SK-N-SH treated with all-trans-retinoic acid at 6 μM for 48 hours (cell line): ENCODE results near the gene FOXB1.

ENCODE experiments used
- ATAC-seq: fragments of 200-7000 bp; cut with Tn5 transposase; 3 replicates; pipeline ENCODE4 v1.9.1; 2020; ENCODE audit warnings: mild to moderate bottlenecking, moderate library complexity
- ARNTL ChIP-seq: fragments of 450-650 bp; formaldehyde crosslinking; IDR thresholded peaks from 2 replicates; pipeline ENCODE4 v1.5.0; 2020; ENCODE audit warnings: low read depth, mild to moderate bottlenecking, moderate library complexity, borderline replicate concordance
- BACH2 ChIP-seq: fragments of 250-450 bp; sonication (Bioruptor Pico); IDR thresholded peaks from 2 replicates; pipeline ENCODE4 v1.9.0; 2021; ENCODE audit warnings: mild to moderate bottlenecking, borderline replicate concordance
- CREB5 ChIP-seq: fragments of 250-450 bp; sonication (Bioruptor Pico); IDR thresholded peaks from 2 replicates; pipeline ENCODE4 v1.5.1; 2020; ENCODE audit warnings: low read depth, mild to moderate bottlenecking, moderate library complexity
- CSDC2 ChIP-seq: fragments of 250-450 bp; sonication (Bioruptor Pico); IDR thresholded peaks from 2 replicates; pipeline ENCODE4 v1.5.0; 2020; ENCODE audit warnings: mild to moderate bottlenecking, moderate library complexity
- GLIS3 ChIP-seq: fragments of 250-450 bp; sonication (Bioruptor Pico); IDR thresholded peaks from 2 replicates; pipeline ENCODE4 v1.5.0; 2020; ENCODE audit warnings: mild to moderate bottlenecking, moderate library complexity
- ISL1 ChIP-seq: fragments of 250-450 bp; sonication (Bioruptor Pico); IDR thresholded peaks from 2 replicates; pipeline ENCODE4 v2.1.2; 2022; ENCODE audit warnings: mild to moderate bottlenecking, moderate library complexity
- OSR1 ChIP-seq: fragments of 250-450 bp; sonication (Bioruptor Pico); IDR thresholded peaks from 2 replicates; pipeline ENCODE4 v1.8.0; 2022; ENCODE audit warnings: moderate library complexity, mild to moderate bottlenecking, inconsistent platforms
- PPARA ChIP-seq: fragments of 250-450 bp; sonication (Bioruptor Pico); IDR thresholded peaks from 2 replicates; pipeline ENCODE4 v1.5.0; 2020; ENCODE audit warnings: mild to moderate bottlenecking, borderline replicate concordance
- RARB ChIP-seq: fragments of 250-450 bp; sonication (Bioruptor Pico); IDR thresholded peaks from 2 replicates; pipeline ENCODE4 v1.8.0; 2021; ENCODE audit warnings: mild to moderate bottlenecking, moderate library complexity
- SNAI2 ChIP-seq: fragments of 250-450 bp; sonication (Bioruptor Pico); IDR thresholded peaks from 2 replicates; pipeline ENCODE4 v1.5.0; 2020; ENCODE audit warnings: mild to moderate bottlenecking, moderate library complexity
- TOX ChIP-seq: fragments of 250-450 bp; sonication (Bioruptor Pico); IDR thresholded peaks from 2 replicates; pipeline ENCODE4 v1.8.0; 2021; ENCODE audit warnings: mild to moderate bottlenecking, moderate library complexity, borderline replicate concordance
- TSHZ2 ChIP-seq: fragments of 250-450 bp; sonication (Bioruptor Pico); IDR thresholded peaks from 2 replicates; pipeline ENCODE4 v1.5.0; 2020; ENCODE audit warnings: mild to moderate bottlenecking, moderate library complexity
- ZC3H10 ChIP-seq: fragments of 250-450 bp; sonication (Bioruptor Pico); IDR thresholded peaks from 2 replicates; pipeline ENCODE4 v1.5.1; 2021; ENCODE audit warnings: mild to moderate bottlenecking, moderate library complexity
- ZFP3 ChIP-seq: fragments of 250-450 bp; sonication (Bioruptor Pico); IDR thresholded peaks from 2 replicates; pipeline ENCODE4 v1.5.0; 2020; ENCODE audit warnings: mild to moderate bottlenecking, moderate library complexity
- ZFP30 ChIP-seq: fragments of 450-650 bp; formaldehyde crosslinking; IDR thresholded peaks from 2 replicates; pipeline ENCODE4 v1.5.0; 2022; ENCODE audit warnings: mild to moderate bottlenecking, moderate library complexity
- ZNF565 ChIP-seq: fragments of 450-650 bp; formaldehyde crosslinking; conservative IDR thresholded peaks from 2 replicates; pipeline ENCODE4 v1.5.0; 2020; ENCODE audit warnings: low read depth, mild to moderate bottlenecking, moderate library complexity
- ZNF8 ChIP-seq: fragments of 450-650 bp; formaldehyde crosslinking; IDR thresholded peaks from 2 replicates; pipeline ENCODE4 v1.5.0; 2020; ENCODE audit warnings: mild to moderate bottlenecking, moderate library complexity
- TF ChIP-seq, protein P1 (sequence below): fragments of 250-450 bp; sonication (Bioruptor Pico); IDR thresholded peaks from 2 replicates; pipeline ENCODE4 v1.5.1; 2021; ENCODE audit warnings: mild to moderate bottlenecking, moderate library complexity
- TF ChIP-seq, protein P2 (sequence below): fragments of 250-450 bp; sonication (Bioruptor Pico); IDR thresholded peaks from 2 replicates; pipeline ENCODE4 v1.8.0; 2021; ENCODE audit warnings: low read depth, mild to moderate bottlenecking, moderate library complexity, borderline replicate concordance

FOXB1 gene

DNA sequence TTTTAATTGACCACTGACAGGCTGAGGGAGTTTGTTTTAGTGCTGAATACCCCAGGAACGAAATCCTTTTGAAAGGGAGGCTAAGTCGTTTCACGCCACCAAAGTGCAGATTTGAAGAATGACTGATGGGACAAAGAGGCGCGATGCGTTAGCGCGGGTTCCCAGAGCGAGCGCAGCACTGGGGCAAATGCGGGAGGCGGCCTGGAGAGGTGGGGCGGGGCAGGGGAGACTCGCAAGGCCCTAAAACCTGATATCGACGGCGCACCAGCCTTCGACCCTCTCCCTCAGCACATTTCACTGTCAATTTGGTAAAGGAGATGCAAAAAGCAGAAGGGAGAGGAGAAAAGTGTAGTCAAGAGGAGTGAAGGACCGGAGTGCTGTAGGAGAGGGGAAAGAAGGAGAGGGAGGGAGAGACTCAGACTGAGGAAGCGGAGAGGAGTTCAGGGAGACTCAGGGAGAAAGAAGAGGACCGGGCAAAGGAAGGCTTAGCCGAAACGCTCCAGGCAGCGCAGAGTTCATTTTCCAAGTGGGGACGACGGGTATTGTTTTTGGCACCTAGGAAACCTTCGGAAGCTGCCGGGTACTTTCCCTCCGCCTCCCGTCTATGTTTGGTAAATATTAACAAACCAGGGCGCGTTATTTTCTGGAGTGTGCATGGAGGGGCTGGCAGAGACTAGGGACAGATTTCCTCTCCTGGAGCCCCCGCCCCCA is 3.8 kb upstream of the FOXB1 start:
- ATAC-seq = no peak
- TF ChIP-seq ZC3H10 (CRISPR knock-in tag) (no peak), GLIS3 (no peak), TSHZ2 (no peak), ZFP3 (CRISPR knock-in tag) (no peak), ZNF565 (no peak), CREB5 (no peak), PPARA (no peak), BACH2 (CRISPR knock-in tag) (no peak), RARB (CRISPR knock-in tag) (no peak), OSR1 (no peak), ZFP30 (CRISPR knock-in tag) (no peak), ISL1 (CRISPR knock-in tag) (no peak), ARNTL (no peak)
- TF ChIP-seq, protein P1, sequence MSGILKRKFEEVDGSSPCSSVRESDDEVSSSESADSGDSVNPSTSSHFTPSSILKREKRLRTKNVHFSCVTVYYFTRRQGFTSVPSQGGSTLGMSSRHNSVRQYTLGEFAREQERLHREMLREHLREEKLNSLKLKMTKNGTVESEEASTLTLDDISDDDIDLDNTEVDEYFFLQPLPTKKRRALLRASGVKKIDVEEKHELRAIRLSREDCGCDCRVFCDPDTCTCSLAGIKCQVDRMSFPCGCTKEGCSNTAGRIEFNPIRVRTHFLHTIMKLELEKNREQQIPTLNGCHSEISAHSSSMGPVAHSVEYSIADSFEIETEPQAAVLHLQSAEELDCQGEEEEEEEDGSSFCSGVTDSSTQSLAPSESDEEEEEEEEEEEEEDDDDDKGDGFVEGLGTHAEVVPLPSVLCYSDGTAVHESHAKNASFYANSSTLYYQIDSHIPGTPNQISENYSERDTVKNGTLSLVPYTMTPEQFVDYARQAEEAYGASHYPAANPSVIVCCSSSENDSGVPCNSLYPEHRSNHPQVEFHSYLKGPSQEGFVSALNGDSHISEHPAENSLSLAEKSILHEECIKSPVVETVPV (CRISPR knock-in tag) = no peak
- TF ChIP-seq, protein P2, sequence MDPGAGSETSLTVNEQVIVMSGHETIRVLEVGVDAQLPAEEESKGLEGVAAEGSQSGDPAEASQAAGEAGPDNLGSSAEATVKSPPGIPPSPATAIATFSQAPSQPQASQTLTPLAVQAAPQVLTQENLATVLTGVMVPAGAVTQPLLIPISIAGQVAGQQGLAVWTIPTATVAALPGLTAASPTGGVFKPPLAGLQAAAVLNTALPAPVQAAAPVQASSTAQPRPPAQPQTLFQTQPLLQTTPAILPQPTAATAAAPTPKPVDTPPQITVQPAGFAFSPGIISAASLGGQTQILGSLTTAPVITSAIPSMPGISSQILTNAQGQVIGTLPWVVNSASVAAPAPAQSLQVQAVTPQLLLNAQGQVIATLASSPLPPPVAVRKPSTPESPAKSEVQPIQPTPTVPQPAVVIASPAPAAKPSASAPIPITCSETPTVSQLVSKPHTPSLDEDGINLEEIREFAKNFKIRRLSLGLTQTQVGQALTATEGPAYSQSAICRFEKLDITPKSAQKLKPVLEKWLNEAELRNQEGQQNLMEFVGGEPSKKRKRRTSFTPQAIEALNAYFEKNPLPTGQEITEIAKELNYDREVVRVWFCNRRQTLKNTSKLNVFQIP (CRISPR knock-in tag) = no peak

DNA sequence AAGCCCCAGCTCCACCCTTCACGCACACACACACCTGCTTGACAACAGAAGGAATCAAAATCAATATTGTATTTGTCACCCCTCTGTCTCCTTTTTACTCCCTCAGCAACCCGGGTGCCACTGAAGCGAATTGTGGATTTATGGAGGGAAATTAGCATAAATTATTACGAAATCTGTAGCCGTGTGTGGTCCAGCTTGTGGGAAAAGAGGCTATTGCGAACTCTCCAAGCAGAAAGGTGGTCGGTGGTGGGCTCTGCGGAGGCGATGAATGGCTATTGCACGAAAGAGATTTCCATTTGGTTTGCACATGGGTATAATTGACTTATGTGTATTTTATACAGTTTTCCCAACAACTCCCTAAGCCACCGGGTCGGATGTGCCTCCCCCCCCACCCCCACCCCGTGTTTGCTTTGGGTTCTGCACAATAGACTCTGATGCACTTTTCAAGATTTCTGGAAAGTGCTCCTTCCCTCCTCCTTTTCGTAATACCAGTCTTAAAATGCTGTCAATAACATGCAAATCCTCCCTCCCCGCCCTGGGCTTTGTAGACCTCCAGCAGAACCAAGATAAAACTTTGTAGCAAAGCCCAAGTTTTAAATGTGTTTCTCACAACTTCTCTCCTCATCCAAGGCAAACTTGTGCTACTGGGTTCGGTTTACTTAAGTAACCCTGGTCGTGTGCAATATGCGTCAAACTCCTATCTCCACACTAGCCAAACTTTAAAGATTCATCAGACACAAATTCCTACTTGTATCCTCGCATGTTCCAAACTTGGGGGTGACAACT is 3.1 kb upstream of the FOXB1 start:
- TF ChIP-seq TOX (CRISPR knock-in tag) (no peak), CSDC2 (CRISPR knock-in tag) (no peak), ARNTL (no peak), ZNF8 (CRISPR knock-in tag) (no peak), SNAI2 (CRISPR knock-in tag) (no peak), BACH2 (CRISPR knock-in tag) (no peak), RARB (CRISPR knock-in tag) (no peak), GLIS3 (no peak), CREB5 (no peak)
- TF ChIP-seq, protein P1 (CRISPR knock-in tag) = no peak
- TF ChIP-seq, all 23 proteins: peak for 0
- ATAC-seq = no peak
